ENCODE measurements around the gene ZNF415.

- TF ChIP-seq POLR2AphosphoS5 (IDR thresholded peaks at IDR 0.05) (no peak), CTCF (IDR thresholded peaks at IDR 0.05) (no peak), EP300 (IDR thresholded peaks at IDR 0.05) (no peak), POLR2A (IDR thresholded peaks at IDR 0.05; ENCODE audit: low read depth) (no peak)
Observed at GRCh38 chr19:53177986-53178385, 45.3 kb upstream of the ZNF415 start.

All from esophagus muscularis mucosa (tissue), 4 donors.